Rectal smooth muscle tissue (tissue), 1 donor: ENCODE data around the gene ZNF573.

Experiments
- H3K27ac ChIP-seq: one replicate; pipeline ENCODE4 v1.7.0; 2013; ENCODE audit warnings: low read depth, low read length, inconsistent platforms
- H3K27me3 ChIP-seq: one replicate; pipeline ENCODE4 v1.7.0; 2013; ENCODE audit warnings: low read length; ENCODE audit not compliant: control insufficient read depth, insufficient read depth
- H3K36me3 ChIP-seq: one replicate; pipeline ENCODE4 v1.7.0; 2013; ENCODE audit warnings: low read length; ENCODE audit not compliant: control insufficient read depth, insufficient read depth
- H3K4me1 ChIP-seq: one replicate; pipeline ENCODE4 v1.7.0; 2013; ENCODE audit warnings: low read length; ENCODE audit not compliant: control insufficient read depth, insufficient read depth
- H3K4me3 ChIP-seq: one replicate; pipeline ENCODE4 v1.7.0; 2013; ENCODE audit warnings: low read length
- H3K9ac ChIP-seq: one replicate; pipeline ENCODE4 v1.7.0; 2013; ENCODE audit warnings: low read length

Gene ZNF573

GRCh38 chr19:37725181-37725580 lies 54.2 kb downstream of the ZNF573 start:
- H3K9ac ChIP-seq = no peak overlapping the region
- H3K27me3 ChIP-seq = no peaks in the 10 kb centered on the region
- no peaks in the 10 kb centered on the region for H3K36me3 ChIP-seq
- H3K27ac ChIP-seq = no peak overlapping the region
- H3K4me1 ChIP-seq = no peaks in the 10 kb centered on the region
- H3K4me3 ChIP-seq = no peak overlapping the region

- Histone ChIP-seq H3K9ac (no peak overlapping the region), H3K27ac (peak overlapping the region; percentile 77), H3K4me1 (peaks cover 5% of the 10 kb centered on the region), H3K36me3 (no peaks in the 10 kb centered on the region), H3K4me3 (peak overlapping the region; percentile 98), H3K27me3 (no peaks in the 10 kb centered on the region)
Measured at GRCh38 chr19:37719927-37720265, 59.5 kb downstream of the ZNF573 start.

GRCh38 chr19:37719111-37719926 lies 60.1 kb downstream of the ZNF573 start, which contains the start of gene ZNF607:
ZNF607 (minus strand) TSS chr19:37719761; CDS start chr19:37711618, 8,143 bp downstream.
- no peaks in the 10 kb centered on the region for H3K36me3 ChIP-seq
- no peaks in the 10 kb centered on the region for H3K27me3 ChIP-seq
- H3K4me1 ChIP-seq = peaks cover 5% of the 10 kb centered on the region
- H3K27ac ChIP-seq = peak within 1 kb of the TSS; percentile 77
- peak within 1 kb of the TSS; percentile 95 for H3K9ac ChIP-seq
- H3K4me3 ChIP-seq = peak within 1 kb of the TSS; percentile 98

GRCh38 chr19:37718304-37718703 lies 61.1 kb downstream of the ZNF573 start:
- no peak overlapping the region for H3K9ac ChIP-seq
- no peak overlapping the region for H3K27ac ChIP-seq
- H3K36me3 ChIP-seq = no peaks in the 10 kb centered on the region
- no peaks in the 10 kb centered on the region for H3K27me3 ChIP-seq
- H3K4me1 ChIP-seq = peaks cover 5% of the 10 kb centered on the region
- no peak overlapping the region for H3K4me3 ChIP-seq

- Histone ChIP-seq H3K27ac (no peak overlapping the region), H3K4me3 (no peak overlapping the region), H3K36me3 (no peaks in the 10 kb centered on the region), H3K4me1 (peaks cover 5% of the 10 kb centered on the region), H3K9ac (no peak overlapping the region), H3K27me3 (no peaks in the 10 kb centered on the region)
Measured at GRCh38 chr19:37716140-37716539, 63.2 kb downstream of the ZNF573 start.

DNA sequence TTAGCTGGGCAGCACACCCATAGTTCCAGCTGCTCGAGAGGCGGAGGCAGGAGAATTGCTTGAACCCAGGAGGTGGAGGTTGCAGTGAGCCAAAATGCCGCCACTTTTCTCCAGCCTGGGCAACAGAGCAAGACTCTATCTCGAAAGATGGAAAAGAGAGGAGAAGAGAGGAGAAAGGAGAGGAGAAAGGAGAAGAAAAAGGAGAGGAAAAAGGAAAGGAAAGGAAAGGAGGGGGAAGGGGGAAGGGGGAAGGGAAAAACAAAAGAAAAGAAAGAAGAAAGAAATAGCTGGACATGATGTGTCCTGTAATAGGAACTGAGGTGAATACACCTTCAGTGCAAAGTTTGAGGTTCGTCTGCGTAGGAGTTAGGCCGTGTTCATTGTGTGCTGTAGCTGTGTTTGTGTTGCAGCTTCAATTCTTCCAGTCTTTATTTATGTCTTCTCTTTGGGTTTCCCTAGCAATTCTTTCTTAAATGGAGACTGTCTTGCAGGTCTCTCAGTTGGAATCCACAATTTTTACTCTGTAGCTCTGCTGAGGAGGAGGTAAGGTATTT lies 73.3 kb downstream of the ZNF573 start:
- Histone ChIP-seq H3K27ac (no peak overlapping the region), H3K27me3 (no peaks in the 10 kb centered on the region), H3K4me1 (no peaks in the 10 kb centered on the region), H3K4me3 (no peak overlapping the region), H3K36me3 (peaks cover 7% of the 10 kb centered on the region), H3K9ac (no peak overlapping the region)

DNA sequence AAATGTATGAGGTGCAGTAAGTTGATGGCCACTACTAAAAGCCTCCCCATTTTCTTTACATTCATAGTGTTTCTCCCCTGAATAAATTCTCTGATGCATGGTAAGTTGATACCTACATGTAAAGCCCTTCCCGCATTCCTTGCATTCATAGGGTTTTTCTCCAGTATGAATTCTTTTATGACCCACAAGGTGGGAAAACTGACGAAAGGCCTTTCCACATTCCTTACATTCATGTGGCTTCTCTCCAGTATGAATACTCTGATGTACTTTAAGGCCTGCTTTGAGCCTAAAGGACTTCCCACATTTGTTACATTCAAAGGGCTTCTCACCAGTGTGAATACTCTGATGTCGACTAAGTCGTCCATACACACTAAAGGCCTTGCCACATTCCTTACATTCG lies 80.3 kb downstream of the ZNF573 start:
- Histone ChIP-seq H3K4me1 (no peaks in the 10 kb centered on the region), H3K36me3 (peaks cover 5% of the 10 kb centered on the region), H3K4me3 (no peak overlapping the region), H3K27me3 (no peaks in the 10 kb centered on the region), H3K27ac (no peak overlapping the region), H3K9ac (no peak overlapping the region)

DNA sequence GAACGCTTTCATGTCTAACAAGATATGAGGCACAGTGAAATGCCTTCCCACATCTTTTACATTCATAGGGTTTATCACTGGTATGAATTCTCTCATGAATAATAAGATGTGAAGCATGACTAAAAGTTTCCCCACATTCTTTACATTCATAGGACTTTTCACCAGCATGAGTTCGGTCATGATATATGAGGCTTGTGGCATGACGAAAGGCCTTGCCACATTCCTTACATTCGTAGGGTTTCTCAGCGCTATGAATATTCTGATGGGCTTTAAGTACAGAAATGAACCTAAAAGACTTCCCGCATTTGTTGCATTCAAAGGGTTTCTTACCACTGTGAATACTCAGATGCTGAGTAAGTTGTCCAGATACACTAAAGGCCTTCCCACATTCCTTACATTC lies 81.2 kb downstream of the ZNF573 start:
- Histone ChIP-seq H3K9ac (no peak overlapping the region), H3K27me3 (no peaks in the 10 kb centered on the region), H3K36me3 (peaks cover 5% of the 10 kb centered on the region)

GRCh38 chr19:37695144-37695899 lies 84.1 kb downstream of the ZNF573 start:
- peaks cover 3% of the 10 kb centered on the region for H3K36me3 ChIP-seq
- H3K4me3 ChIP-seq = no peak overlapping the region
- no peak overlapping the region for H3K27ac ChIP-seq
- no peaks in the 10 kb centered on the region for H3K27me3 ChIP-seq
- H3K9ac ChIP-seq = no peak overlapping the region
- no peaks in the 10 kb centered on the region for H3K4me1 ChIP-seq

More for the DNA sequence above, 81.2 kb downstream of the ZNF573 start:
- H3K4me3 ChIP-seq = no peak overlapping the region
- no peaks in the 10 kb centered on the region for H3K4me1 ChIP-seq
- no peak overlapping the region for H3K27ac ChIP-seq

DNA sequence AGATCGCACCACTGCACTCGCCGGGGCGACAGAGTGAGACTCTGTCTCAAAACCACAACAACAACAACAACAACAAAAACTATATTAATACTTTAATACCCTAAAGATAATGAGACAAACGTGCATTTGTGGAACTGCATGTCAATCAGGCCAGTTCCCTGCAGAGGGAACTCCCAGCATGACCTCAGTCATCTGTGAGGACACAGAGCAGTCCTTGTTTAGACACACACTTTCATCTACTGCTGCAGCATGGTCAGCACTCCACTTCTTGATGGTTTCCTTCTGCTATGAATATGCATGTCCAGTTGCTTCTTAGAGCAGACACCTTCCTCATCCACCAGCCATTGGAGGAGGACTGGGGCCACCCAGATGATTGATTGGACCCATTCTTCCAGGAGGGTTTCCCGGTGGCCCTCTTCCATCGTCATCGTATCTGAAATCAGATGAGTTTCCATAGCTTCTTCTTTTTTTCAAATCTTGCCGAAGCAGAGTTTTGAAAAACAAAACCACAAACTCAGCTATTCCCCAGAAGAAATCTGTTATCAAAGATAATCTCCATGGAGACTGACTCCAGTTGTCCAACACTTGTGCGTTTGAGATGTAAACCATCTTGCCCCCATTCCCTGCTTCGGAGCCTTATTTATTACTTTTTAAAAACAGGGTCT lies 86.3 kb downstream of the ZNF573 start:
- no peak overlapping the region for H3K4me3 ChIP-seq
- H3K9ac ChIP-seq = no peak overlapping the region
- H3K27ac ChIP-seq = no peak overlapping the region
- H3K27me3 ChIP-seq = no peaks in the 10 kb centered on the region
- no peaks in the 10 kb centered on the region for H3K36me3 ChIP-seq
- no peaks in the 10 kb centered on the region for H3K4me1 ChIP-seq

GRCh38 chr19:37691881-37692504 lies 87.4 kb downstream of the ZNF573 start:
- Histone ChIP-seq H3K4me1 (no peaks in the 10 kb centered on the region), H3K9ac (peak overlapping the region; percentile 62), H3K4me3 (peak overlapping the region; percentile 88), H3K27ac (peak overlapping the region; percentile 79), H3K36me3 (no peaks in the 10 kb centered on the region), H3K27me3 (no peaks in the 10 kb centered on the region)
